ENCODE results near the gene PFKFB2. TPM values are rescaled to one million over a fixed set of nuclear protein-coding genes. Genes with fewer than 3 reads are reported as not detected.

PFKFB2 gene
- total and polyA plus RNA-seq, 2 donors (not counting 3 experiments of a cell fraction or from before 2014, with no cell fraction given), result 0.70 to 2.0 TPM

DNA sequence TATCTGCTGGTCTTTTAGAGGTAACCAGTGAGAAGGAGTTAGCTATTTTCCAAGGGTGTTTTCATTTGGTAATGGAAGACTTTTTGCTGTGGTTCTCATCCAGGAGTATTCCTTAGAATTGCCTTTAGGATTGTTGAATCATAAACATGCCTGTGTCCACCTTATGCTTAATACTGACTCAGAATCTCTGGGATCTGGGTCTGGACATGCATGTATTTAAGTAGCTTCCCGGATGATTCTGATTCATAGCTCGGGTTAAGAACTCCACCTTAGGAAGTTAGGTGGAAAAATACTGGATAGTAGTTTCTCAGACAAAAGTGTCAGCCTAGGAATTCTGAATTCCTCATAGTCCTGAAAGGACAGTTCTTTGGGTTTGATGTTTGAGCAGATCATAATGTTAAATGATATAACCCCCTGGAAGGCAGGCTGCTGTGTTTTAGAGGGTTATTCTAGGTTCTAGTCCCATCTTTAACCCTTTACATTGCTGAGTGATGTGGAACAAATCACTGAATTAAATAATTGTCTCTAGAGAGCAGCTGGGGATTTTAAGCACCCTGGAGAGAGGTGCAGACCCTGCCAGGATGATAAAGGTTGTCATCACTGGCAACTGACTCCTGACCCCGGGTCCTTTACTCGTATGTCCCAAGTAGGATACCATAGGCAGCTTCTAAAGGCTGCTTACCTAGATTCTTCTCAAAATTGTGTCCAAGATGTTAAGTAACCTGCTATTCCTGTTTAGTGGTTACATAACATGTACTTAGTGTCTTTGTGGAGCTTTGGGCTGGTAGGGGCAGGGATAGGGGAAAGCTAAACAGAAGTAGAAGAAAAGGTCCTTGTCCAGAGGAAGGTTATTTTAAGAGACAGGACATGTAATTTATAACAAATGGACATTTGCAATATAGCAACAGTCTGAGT, 21.1 kb downstream of the PFKFB2 start:
- Histone ChIP-seq H3K9me3 (replicated peaks; ENCODE audit: control insufficient read depth, insufficient read depth, low read length) (no peaks in the 10 kb centered on the region), H2AFZ (ENCODE audit: low read depth, low read length) (no peak overlapping the region), H3K9me1 (replicated peaks; ENCODE audit: control insufficient read depth, extremely low read depth, insufficient read depth, low read length) (no peaks in the 10 kb centered on the region), H3K79me2 (ENCODE audit: control insufficient read depth, insufficient read depth, low read length) (no peaks in the 10 kb centered on the region), H3K4me3 (replicated peaks in 1 of 3; ENCODE audit: insufficient read depth in 1 of 3, low read depth in 1 of 3, low read length in 3 of 3) (no peak overlapping the region), H3K9ac (replicated peaks; ENCODE audit: extremely low read depth, insufficient read depth, low read length) (no peak overlapping the region), H3K27me3 (ENCODE audit: control insufficient read depth in 2 of 2, insufficient read depth in 2 of 2, low read length in 2 of 2) (peaks cover 2 to 3% of the 10 kb centered on the region in 2 experiments), H3K27ac (ENCODE audit: insufficient read depth, low read depth, low read length) (no peak overlapping the region), H3K36me3 (ENCODE audit: control insufficient read depth in 2 of 2, extremely low read depth in 1 of 2, insufficient read depth in 2 of 2, low read length in 2 of 2) (no peaks in the 10 kb centered on the region), H3K4me2 (ENCODE audit: insufficient read depth, low read length) (no peak overlapping the region), H3K4me1 (ENCODE audit: control insufficient read depth, extremely low read depth, insufficient read depth, low read length) (no peaks in the 10 kb centered on the region), H4K20me1 (replicated peaks; ENCODE audit: control insufficient read depth, extremely low read depth, insufficient read depth, low read length) (no peaks in the 10 kb centered on the region)
- POLR2A ChIA-PET, result no interaction called here
- DNase-seq (ENCODE audit: low read depth, low spot score) (no peak), FAIRE-seq (no peak)
- dilution Hi-C loops (cut with MboI; ENCODE audit: extremely low pct_ligation_motif_present, low sequenced_read_pairs), result no loop called here
- CTCF ChIA-PET, result interaction anchor here (1.3 to 1.6 kb wide), 3 partner anchors 9 to 328 kb away, joined by 3 read pairs; no protein-coding TSS in a partner anchor
- no TSS peak for BruUV-seq (replicated peaks)
- intact Hi-C loops (cut with micrococcal nuclease), result no loop called here
- TF ChIP-seq, protein P1, sequence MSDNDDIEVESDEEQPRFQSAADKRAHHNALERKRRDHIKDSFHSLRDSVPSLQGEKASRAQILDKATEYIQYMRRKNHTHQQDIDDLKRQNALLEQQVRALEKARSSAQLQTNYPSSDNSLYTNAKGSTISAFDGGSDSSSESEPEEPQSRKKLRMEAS (IDR thresholded peaks at IDR 0.05; ENCODE audit: insufficient read depth, insufficient read length), result no peak
- TF ChIP-seq POLR2AphosphoS5 (IDR thresholded peaks at IDR 0.05; ENCODE audit: insufficient read depth, low read depth, low read length), result no peak

DNA sequence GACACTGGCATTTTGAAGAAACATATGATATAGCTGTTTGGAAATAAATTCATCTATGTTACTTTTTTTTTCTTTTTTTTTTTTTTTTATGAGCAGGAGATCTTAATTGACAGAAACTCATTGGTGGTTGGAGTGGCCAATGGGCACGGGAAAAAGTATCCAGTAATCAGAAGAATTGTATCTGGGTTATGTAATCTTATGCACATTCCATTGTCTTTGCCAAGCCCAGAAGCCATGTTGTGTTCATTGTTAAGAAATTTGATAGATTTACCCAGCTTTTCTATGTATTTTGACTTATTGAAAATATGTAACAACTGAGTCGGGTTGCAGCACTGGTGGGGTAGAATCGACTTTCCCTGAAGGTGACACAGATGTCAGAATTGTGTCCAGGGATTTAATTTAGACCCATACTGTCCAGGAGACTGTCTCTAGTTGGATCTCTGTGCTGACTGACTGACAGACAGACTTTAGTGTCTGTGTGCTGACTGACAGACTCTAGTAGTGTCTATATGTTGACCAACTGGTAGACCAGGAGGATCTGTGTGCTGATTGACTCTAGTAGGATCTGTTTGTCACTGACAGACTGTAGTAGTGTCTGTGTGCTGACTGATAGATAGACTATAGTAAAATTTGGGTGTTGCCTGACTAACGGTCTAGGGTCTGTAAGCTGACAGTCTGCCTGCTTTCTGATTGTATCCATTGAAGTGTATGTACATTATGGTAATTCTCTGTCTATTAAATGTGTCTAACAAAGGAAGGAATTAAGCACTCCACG, 23.3 kb downstream of the PFKFB2 start:
- Histone ChIP-seq H3K9me1 (replicated peaks; ENCODE audit: control insufficient read depth, extremely low read depth, insufficient read depth, low read length) (no peaks in the 10 kb centered on the region), H3K79me2 (ENCODE audit: control insufficient read depth, insufficient read depth, low read length) (no peaks in the 10 kb centered on the region), H3K9ac (replicated peaks; ENCODE audit: extremely low read depth, insufficient read depth, low read length) (no peak overlapping the region), H2AFZ (ENCODE audit: low read depth, low read length) (no peak overlapping the region), H4K20me1 (replicated peaks; ENCODE audit: control insufficient read depth, extremely low read depth, insufficient read depth, low read length) (no peaks in the 10 kb centered on the region), H3K4me3 (replicated peaks in 1 of 3; ENCODE audit: insufficient read depth in 1 of 3, low read depth in 1 of 3, low read length in 3 of 3) (no peak overlapping the region), H3K4me2 (ENCODE audit: insufficient read depth, low read length) (no peak overlapping the region), H3K27ac (ENCODE audit: insufficient read depth, low read depth, low read length) (no peak overlapping the region), H3K36me3 (ENCODE audit: control insufficient read depth in 2 of 2, extremely low read depth in 1 of 2, insufficient read depth in 2 of 2, low read length in 2 of 2) (no peaks in the 10 kb centered on the region), H3K9me3 (replicated peaks; ENCODE audit: control insufficient read depth, insufficient read depth, low read length) (no peaks in the 10 kb centered on the region), H3K27me3 (ENCODE audit: control insufficient read depth in 2 of 2, insufficient read depth in 2 of 2, low read length in 2 of 2) (peaks cover 2 to 3% of the 10 kb centered on the region in 2 experiments), H3K4me1 (ENCODE audit: control insufficient read depth, extremely low read depth, insufficient read depth, low read length) (no peaks in the 10 kb centered on the region)
- DNase-seq (ENCODE audit: low read depth, low spot score) (no peak), FAIRE-seq (no peak)
- no TSS peak for BruUV-seq (replicated peaks)
- TF ChIP-seq GATA2 (IDR thresholded peaks at IDR 0.05; ENCODE audit: insufficient read depth, insufficient read length, low read depth, low read length), result no peak
- TF ChIP-seq EZH2 (IDR thresholded peaks at IDR 0.05; ENCODE audit: borderline replicate concordance, low read depth, low read length, severe bottlenecking), result no peak
- TF ChIP-seq, protein P1 (IDR thresholded peaks at IDR 0.05; ENCODE audit: insufficient read depth, insufficient read length), result no peak
- no peak for TF ChIP-seq JUN (IDR thresholded peaks at IDR 0.05; ENCODE audit: borderline replicate concordance, insufficient read depth, insufficient read length, low read depth)
- TF ChIP-seq FOS (IDR thresholded peaks at IDR 0.05; ENCODE audit: borderline replicate concordance, insufficient read depth, low read length), result no peak
- ChIA-PET CTCF (interaction anchor here (0.6 to 2.7 kb wide), 6 partner anchors 17 to 909 kb away, joined by 3 to 17 read pairs (median 4); no protein-coding TSS in a partner anchor), POLR2A (no interaction called here)
- intact Hi-C loops (cut with micrococcal nuclease) (no loop called here), dilution Hi-C loops (cut with MboI; ENCODE audit: extremely low pct_ligation_motif_present, low sequenced_read_pairs) (no loop called here)
